ENCODE results near the gene LCE5A.

GRCh38 chr1:152497273-152497672 is 13.3 kb upstream of the LCE5A start:
- peak; percentile 21 to 58 for TF ChIP-seq RAD21 (IDR thresholded peaks at IDR 0.05)
- TF ChIP-seq, protein P1, sequence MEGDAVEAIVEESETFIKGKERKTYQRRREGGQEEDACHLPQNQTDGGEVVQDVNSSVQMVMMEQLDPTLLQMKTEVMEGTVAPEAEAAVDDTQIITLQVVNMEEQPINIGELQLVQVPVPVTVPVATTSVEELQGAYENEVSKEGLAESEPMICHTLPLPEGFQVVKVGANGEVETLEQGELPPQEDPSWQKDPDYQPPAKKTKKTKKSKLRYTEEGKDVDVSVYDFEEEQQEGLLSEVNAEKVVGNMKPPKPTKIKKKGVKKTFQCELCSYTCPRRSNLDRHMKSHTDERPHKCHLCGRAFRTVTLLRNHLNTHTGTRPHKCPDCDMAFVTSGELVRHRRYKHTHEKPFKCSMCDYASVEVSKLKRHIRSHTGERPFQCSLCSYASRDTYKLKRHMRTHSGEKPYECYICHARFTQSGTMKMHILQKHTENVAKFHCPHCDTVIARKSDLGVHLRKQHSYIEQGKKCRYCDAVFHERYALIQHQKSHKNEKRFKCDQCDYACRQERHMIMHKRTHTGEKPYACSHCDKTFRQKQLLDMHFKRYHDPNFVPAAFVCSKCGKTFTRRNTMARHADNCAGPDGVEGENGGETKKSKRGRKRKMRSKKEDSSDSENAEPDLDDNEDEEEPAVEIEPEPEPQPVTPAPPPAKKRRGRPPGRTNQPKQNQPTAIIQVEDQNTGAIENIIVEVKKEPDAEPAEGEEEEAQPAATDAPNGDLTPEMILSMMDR (IDR thresholded peaks at IDR 0.05; ENCODE audit: low read depth, low read length, missing input control) = peak; percentile 30
- no peak for TF ChIP-seq TAF1 (conservative IDR thresholded peaks at IDR 0.05)
- no peak for TF ChIP-seq EGR1 (IDR thresholded peaks at IDR 0.05; ENCODE audit: low read depth in 2 of 2)
- TF ChIP-seq, protein P2, sequence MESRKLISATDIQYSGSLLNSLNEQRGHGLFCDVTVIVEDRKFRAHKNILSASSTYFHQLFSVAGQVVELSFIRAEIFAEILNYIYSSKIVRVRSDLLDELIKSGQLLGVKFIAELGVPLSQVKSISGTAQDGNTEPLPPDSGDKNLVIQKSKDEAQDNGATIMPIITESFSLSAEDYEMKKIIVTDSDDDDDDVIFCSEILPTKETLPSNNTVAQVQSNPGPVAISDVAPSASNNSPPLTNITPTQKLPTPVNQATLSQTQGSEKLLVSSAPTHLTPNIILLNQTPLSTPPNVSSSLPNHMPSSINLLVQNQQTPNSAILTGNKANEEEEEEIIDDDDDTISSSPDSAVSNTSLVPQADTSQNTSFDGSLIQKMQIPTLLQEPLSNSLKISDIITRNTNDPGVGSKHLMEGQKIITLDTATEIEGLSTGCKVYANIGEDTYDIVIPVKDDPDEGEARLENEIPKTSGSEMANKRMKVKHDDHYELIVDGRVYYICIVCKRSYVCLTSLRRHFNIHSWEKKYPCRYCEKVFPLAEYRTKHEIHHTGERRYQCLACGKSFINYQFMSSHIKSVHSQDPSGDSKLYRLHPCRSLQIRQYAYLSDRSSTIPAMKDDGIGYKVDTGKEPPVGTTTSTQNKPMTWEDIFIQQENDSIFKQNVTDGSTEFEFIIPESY (IDR thresholded peaks at IDR 0.05) = no peak
- no peak for TF ChIP-seq RXRA (IDR thresholded peaks at IDR 0.05)
